ENCODE measurements around the gene SH3D19.

Gene SH3D19

GRCh38 chr4:151098979-151099228 is 226.5 kb downstream of the SH3D19 start:
- TF ChIP-seq, protein P1, sequence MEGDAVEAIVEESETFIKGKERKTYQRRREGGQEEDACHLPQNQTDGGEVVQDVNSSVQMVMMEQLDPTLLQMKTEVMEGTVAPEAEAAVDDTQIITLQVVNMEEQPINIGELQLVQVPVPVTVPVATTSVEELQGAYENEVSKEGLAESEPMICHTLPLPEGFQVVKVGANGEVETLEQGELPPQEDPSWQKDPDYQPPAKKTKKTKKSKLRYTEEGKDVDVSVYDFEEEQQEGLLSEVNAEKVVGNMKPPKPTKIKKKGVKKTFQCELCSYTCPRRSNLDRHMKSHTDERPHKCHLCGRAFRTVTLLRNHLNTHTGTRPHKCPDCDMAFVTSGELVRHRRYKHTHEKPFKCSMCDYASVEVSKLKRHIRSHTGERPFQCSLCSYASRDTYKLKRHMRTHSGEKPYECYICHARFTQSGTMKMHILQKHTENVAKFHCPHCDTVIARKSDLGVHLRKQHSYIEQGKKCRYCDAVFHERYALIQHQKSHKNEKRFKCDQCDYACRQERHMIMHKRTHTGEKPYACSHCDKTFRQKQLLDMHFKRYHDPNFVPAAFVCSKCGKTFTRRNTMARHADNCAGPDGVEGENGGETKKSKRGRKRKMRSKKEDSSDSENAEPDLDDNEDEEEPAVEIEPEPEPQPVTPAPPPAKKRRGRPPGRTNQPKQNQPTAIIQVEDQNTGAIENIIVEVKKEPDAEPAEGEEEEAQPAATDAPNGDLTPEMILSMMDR (IDR thresholded peaks at IDR 0.05; ENCODE audit: control insufficient read depth, insufficient read depth, low read depth, low read length, missing control alignments): no peak
- no peak for DNase-seq (ENCODE audit: low read depth)
- H3K4me3 ChIP-seq (ENCODE audit: control insufficient read depth, low read depth, low read length): peak overlapping the region; percentile 98

- H3K4me3 ChIP-seq (ENCODE audit: control insufficient read depth, low read depth, low read length): no peak overlapping the region
- DNase-seq (ENCODE audit: low read depth): no peak
- TF ChIP-seq, protein P1 (IDR thresholded peaks at IDR 0.05; ENCODE audit: control insufficient read depth, insufficient read depth, low read depth, low read length, missing control alignments): no peak
Observed at GRCh38 chr4:151097759-151098158, 227.6 kb downstream of the SH3D19 start.

DNA sequence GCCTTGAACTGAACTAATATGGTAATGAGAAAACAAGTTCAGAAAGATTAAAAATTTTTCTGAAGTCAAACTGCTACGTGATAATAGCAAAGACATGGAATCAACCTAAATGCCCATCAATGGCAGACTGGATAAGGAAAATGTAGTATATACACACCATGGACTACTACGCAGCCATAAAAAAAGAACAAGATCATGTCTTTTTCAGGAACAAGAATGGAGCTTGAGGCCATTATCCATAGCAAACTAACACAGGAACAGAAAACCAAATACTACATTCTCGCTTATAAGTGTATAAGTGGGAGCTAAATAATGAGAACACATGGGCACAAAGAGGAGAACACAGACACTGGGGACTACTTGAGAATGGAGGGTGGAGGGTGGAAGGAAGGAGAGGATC is 230.3 kb downstream of the SH3D19 start:
- no peak for DNase-seq (ENCODE audit: low read depth)
- no peak overlapping the region for H3K4me3 ChIP-seq (ENCODE audit: control insufficient read depth, low read depth, low read length)
- TF ChIP-seq, protein P1 (IDR thresholded peaks at IDR 0.05; ENCODE audit: control insufficient read depth, insufficient read depth, low read depth, low read length, missing control alignments): no peak

- no peak for DNase-seq (ENCODE audit: low read depth)
- TF ChIP-seq, protein P1 (IDR thresholded peaks at IDR 0.05; ENCODE audit: control insufficient read depth, insufficient read depth, low read depth, low read length, missing control alignments): no peak
- no peak overlapping the region for H3K4me3 ChIP-seq (ENCODE audit: control insufficient read depth, low read depth, low read length)
Observed at GRCh38 chr4:151094290-151094751, 231.1 kb downstream of the SH3D19 start.

DNA sequence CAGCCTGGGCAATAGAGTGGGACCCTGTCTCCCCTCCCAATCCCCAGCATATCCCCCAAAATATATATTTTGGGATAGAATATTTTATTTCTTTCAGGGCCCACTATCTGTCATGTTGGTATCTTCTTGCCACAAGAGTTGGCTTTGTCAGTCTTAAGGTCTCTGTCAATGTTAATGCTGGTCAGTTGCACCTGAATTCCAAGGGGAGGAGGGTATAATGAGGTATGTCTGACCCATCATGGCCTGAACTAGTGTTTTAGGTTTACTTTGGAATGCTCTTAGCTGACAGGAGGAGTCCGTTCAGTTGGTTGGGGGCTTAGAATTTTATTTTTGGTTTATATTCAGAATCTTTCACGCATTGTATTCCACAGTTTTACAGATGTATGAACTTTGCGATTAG is 232.2 kb downstream of the SH3D19 start:
- DNase-seq (ENCODE audit: low read depth): no peak
- TF ChIP-seq, protein P1 (IDR thresholded peaks at IDR 0.05; ENCODE audit: control insufficient read depth, insufficient read depth, low read depth, low read length, missing control alignments): no peak
- no peak overlapping the region for H3K4me3 ChIP-seq (ENCODE audit: control insufficient read depth, low read depth, low read length)

DNA sequence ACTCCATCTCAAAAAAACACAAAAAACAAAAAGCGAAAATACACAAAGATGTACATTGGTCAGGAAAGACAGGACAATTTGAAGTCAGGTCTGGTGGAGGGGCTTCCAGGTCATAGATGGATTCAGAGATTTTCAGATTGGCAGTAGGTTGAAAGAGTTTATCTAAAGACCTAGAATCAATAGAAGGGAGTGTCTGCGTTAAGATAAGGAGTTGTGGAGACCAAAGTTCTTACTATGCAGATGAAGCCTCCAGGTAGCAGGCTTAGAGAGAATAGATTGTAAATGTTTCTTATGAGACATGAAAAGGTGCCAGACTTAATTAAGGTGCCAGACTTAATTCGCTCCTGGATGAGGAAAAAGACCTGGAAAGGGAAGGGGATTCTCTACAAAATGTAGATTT is 232.9 kb downstream of the SH3D19 start:
- no peak for DNase-seq (ENCODE audit: low read depth)
- TF ChIP-seq, protein P1 (IDR thresholded peaks at IDR 0.05; ENCODE audit: control insufficient read depth, insufficient read depth, low read depth, low read length, missing control alignments): no peak
- H3K4me3 ChIP-seq (ENCODE audit: control insufficient read depth, low read depth, low read length): no peak overlapping the region

DNA sequence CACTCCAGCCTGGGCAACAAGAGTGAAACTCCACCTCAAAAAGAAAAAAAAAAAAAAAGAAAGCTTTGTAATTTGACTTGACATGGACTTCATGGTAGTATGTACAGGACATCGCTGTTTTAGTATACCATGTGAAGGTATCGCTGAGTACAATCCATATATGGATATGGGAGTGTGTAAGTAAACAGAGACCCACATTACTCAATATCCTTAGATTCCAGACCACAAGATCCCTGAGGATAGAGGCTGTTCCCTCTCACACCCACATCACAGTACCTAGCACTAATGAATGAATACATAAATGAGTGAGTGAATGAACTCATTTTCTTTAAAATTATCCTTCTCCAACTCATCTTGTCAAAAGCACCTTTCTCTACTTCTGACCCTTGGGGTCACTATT is 234.4 kb downstream of the SH3D19 start:
- no peak for DNase-seq (ENCODE audit: low read depth)
- TF ChIP-seq, protein P1 (IDR thresholded peaks at IDR 0.05; ENCODE audit: control insufficient read depth, insufficient read depth, low read depth, low read length, missing control alignments): no peak
- no peak overlapping the region for H3K4me3 ChIP-seq (ENCODE audit: control insufficient read depth, low read depth, low read length)

Measured in AG09309 (cell line).